ENCODE data around the gene BARHL1.

GRCh38 chr9:132583584-132584304 is 1.3 kb downstream of the BARHL1 start:
- TF ChIP-seq CTCF (IDR thresholded peaks at IDR 0.05 in 4 of 5, conservative IDR thresholded peaks at IDR 0.05 in 1 of 5) (no peak), POLR2A (IDR thresholded peaks at IDR 0.05) (no peak)

Measured in gastrocnemius medialis (tissue), 4 donors.